Superior temporal gyrus (tissue), 1 donor: Measurements from ENCODE around the gene PAX5.

ENCODE experiments used
- DNase-seq: peaks from one replicate; pipeline ENCODE4 v3.0.0-alpha.2; 2016; ENCODE audit errors: extremely low spot score

PAX5 gene

GRCh38 chr9:37025071-37025822 is 8.8 kb downstream of the PAX5 start:
- DNase-seq, result no peak

GRCh38 chr9:37017546-37017945 is 16.5 kb downstream of the PAX5 start:
- no peak for DNase-seq

- DNase-seq, result no peak
Measured at GRCh38 chr9:37011530-37011929, 22.5 kb downstream of the PAX5 start.

GRCh38 chr9:37010976-37011375 is 23.1 kb downstream of the PAX5 start:
- DNase-seq, result no peak

- no peak for DNase-seq
Measured at GRCh38 chr9:37010180-37010579, 23.9 kb downstream of the PAX5 start.

GRCh38 chr9:37007295-37007694 is 26.8 kb downstream of the PAX5 start:
- no peak for DNase-seq

- DNase-seq, result no peak
Measured at GRCh38 chr9:37005517-37006140, 28.4 kb downstream of the PAX5 start.

- no peak for DNase-seq
Measured at GRCh38 chr9:37004424-37004935, 29.6 kb downstream of the PAX5 start.

- no peak for DNase-seq
Measured at GRCh38 chr9:37002413-37003217, 31.5 kb downstream of the PAX5 start.

GRCh38 chr9:37002036-37002412 is 32.0 kb downstream of the PAX5 start:
- no peak for DNase-seq

- DNase-seq, result no peak
Measured at GRCh38 chr9:37001459-37001858, 32.6 kb downstream of the PAX5 start.

- no peak for DNase-seq
Measured at GRCh38 chr9:36999728-37000333, 34.2 kb downstream of the PAX5 start.

- DNase-seq, result no peak
Measured at GRCh38 chr9:36997414-36997813, 36.7 kb downstream of the PAX5 start.

- no peak for DNase-seq
Measured at GRCh38 chr9:36996706-36997086, 37.4 kb downstream of the PAX5 start.

GRCh38 chr9:36995927-36996705 is 38.0 kb downstream of the PAX5 start:
- DNase-seq, result peak; percentile 19

- DNase-seq, result no peak
Measured at GRCh38 chr9:36993933-36994764, 39.9 kb downstream of the PAX5 start.

- no peak for DNase-seq
Measured at GRCh38 chr9:36992501-36993316, 41.4 kb downstream of the PAX5 start.

- DNase-seq, result no peak
Measured at GRCh38 chr9:36991516-36992134, 42.4 kb downstream of the PAX5 start.

- no peak for DNase-seq
Measured at GRCh38 chr9:36988848-36989247, 45.2 kb downstream of the PAX5 start.
